GM12892 (cell line): ENCODE data around the gene TPST1.

Source experiments
- POLR2A ChIP-seq: IDR thresholded peaks from 2 replicates; pipeline ENCODE4 v1.6.1; 2011; ENCODE audit warnings: low read depth, low read length, control low read depth
- POLR2AphosphoS5 ChIP-seq: IDR thresholded peaks from 2 replicates; pipeline ENCODE4 v1.6.1; 2011; ENCODE audit warnings: low read depth, low read length, control low read depth

DNA sequence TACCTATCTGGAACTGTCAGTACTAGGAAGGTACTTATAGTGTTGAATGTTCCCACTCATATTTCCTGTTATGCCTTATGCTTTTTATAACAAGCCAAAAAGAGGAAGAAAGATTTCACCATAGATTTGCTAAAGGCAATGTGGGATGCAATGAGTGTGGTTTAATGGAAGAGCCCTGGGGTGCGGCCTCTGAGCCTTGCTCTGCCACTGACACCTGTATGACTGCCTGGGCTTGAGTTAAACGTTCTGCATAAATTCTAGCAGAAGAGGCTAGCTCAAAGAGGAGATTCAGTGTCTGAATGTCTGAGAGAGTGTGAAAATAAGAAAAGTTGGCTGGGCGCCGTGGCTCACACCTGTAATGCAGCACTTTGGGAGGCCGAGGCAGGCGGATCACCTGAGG is 143.8 kb downstream of the TPST1 start:
- TF ChIP-seq POLR2AphosphoS5, result no peak
- TF ChIP-seq POLR2A, result no peak
